ACC112 (cell line): ENCODE results near the gene TRNP1.

Experiments used
- H2AFZ ChIP-seq: fragments of 200-600 bp; sonication (generic); one replicate; pipeline ENCODE4 v1.6.0; 2017; ENCODE audit warnings: antibody characterized with exemption, low read length; ENCODE audit not compliant: unreplicated experiment
- H3K27ac ChIP-seq: fragments of 200-600 bp; sonication (generic); 2 replicates; pipeline ENCODE4 v1.5.1; 2014; ENCODE audit warnings: low read depth, mild to moderate bottlenecking, antibody characterized with exemption, low read length, moderate library complexity
- H3K27me3 ChIP-seq: fragments of 200-600 bp; sonication (generic); 2 replicates; pipeline ENCODE4 v1.6.1; 2014; ENCODE audit warnings: mild to moderate bottlenecking, antibody characterized with exemption, low read length, moderate library complexity, mixed read lengths; ENCODE audit not compliant: insufficient read depth
- H3K36me3 ChIP-seq: fragments of 200-600 bp; sonication (generic); 2 replicates; pipeline ENCODE4 v1.6.1; 2016; ENCODE audit warnings: mild to moderate bottlenecking, antibody characterized with exemption, low read length, moderate library complexity, mixed read lengths; ENCODE audit not compliant: insufficient read depth
- H3K4me1 ChIP-seq: fragments of 200-600 bp; sonication (generic); one replicate; pipeline ENCODE4 v1.6.1; 2016; ENCODE audit warnings: low read length, mixed read lengths; ENCODE audit not compliant: insufficient read depth, unreplicated experiment, control insufficient read depth
- H3K4me3 ChIP-seq: fragments of 200-600 bp; sonication (generic); 2 replicates; pipeline ENCODE4 v1.5.1; 2014; ENCODE audit warnings: mild to moderate bottlenecking, low read depth, low read length
- H3K79me2 ChIP-seq: fragments of 200-600 bp; sonication (generic); one replicate; pipeline ENCODE4 v1.6.0; 2016; ENCODE audit warnings: low read length; ENCODE audit not compliant: control insufficient read depth, unreplicated experiment, insufficient read depth

Gene TRNP1

DNA sequence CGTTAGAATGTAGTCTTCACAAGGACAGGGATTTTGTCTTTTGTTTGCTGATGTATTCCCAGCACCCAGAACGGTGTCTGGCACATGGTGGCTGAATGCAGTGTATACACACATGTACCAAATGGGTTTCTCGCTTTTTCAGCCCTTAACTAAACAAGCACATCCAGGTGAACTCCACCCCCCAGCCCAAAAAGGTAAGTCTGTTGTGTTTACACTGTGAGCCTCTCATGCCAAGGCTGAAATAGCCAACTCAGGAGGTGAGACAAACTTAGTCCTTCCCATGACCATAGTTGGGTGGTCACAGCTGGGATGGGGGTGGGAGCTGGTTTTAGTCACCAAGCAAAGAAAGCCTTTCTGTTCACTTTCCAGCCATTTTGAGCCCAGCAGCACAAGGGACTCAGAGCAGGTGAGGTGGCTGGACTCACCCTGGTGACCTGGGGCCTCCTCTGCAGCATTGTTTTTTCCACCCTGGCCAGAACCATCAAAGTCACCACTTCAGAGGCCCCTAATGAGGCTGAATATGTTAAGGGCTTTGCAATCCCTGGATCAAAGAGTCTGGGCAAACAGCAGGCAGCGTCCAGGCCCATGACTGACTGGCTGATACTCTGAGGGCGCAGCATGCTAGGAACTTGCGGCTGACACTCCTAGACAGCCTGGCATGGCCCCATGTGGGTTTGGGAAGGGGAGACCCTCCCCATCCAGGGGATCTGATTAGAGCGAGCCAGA, 10.4 kb downstream of the TRNP1 start:
- Histone ChIP-seq H3K27me3 (no peaks in the 10 kb centered on the region), H3K79me2 (no peaks in the 10 kb centered on the region), H3K4me3 (no peak overlapping the region), H3K36me3 (no peaks in the 10 kb centered on the region), H3K4me1 (peaks cover 27% of the 10 kb centered on the region), H3K27ac (no peak overlapping the region), H2AFZ (no peak overlapping the region)

DNA sequence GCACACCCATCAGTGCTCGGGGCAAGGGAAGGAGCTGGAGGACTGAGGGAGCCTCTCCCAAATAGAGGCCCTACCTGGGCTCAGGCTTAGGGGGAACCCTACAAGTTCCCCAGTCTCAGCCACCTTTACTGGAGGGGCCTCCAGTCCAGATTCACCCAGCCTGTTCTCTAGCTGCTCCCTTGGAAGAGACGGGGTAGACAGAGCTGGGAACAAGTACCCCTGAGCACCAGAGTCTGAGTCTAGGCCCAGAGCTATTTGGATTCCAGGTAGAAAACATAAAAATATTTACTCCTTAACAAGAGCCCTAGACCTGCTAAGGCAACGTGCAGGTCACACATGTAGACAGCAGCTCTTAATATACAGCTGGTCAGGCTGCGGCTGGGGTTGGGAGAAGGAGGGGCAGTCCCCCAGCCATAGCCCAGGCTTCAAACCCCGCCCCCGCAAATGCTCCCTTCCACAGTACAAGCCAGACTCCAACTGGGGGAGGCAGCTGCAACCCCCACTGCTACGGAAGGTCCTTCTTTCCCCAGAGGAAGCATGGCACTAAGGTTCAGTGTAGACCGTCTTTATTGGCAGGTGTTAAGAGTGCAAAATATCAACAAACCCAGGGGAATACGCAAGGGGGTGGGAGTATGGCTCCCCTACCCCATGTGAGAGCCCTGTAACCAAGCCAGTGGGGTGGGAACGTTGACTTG, 11.1 kb downstream of the TRNP1 start:
- H3K36me3 ChIP-seq: no peaks in the 10 kb centered on the region
- no peak overlapping the region for H3K27ac ChIP-seq
- no peak overlapping the region for H3K4me3 ChIP-seq
- H2AFZ ChIP-seq: no peak overlapping the region
- H3K4me1 ChIP-seq: peaks cover 25% of the 10 kb centered on the region
- peaks cover under 1% of the 10 kb centered on the region for H3K79me2 ChIP-seq
- no peaks in the 10 kb centered on the region for H3K27me3 ChIP-seq

DNA sequence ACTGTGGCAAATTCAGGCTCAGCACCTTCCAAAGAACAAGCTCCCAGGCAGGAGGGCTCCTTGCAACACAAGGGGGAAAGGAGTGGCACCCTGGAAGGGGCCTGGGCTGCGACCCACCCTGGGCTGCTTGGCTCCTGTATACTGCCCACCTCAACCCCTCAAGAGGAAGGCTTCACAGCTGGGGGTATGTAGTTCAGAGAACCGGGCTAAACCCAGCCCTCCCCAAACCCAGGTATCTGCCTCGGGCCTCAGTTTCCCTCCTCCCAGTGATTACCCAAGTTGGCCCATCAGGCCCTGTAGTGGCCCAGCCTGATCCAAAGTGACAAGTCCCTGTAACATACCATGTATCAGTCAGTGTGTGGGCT, 11.7 kb downstream of the TRNP1 start:
- Histone ChIP-seq H3K27ac (no peak overlapping the region), H3K27me3 (no peaks in the 10 kb centered on the region), H2AFZ (no peak overlapping the region), H3K36me3 (no peaks in the 10 kb centered on the region), H3K4me3 (no peak overlapping the region), H3K79me2 (peaks cover 6% of the 10 kb centered on the region), H3K4me1 (peaks cover 25% of the 10 kb centered on the region)

DNA sequence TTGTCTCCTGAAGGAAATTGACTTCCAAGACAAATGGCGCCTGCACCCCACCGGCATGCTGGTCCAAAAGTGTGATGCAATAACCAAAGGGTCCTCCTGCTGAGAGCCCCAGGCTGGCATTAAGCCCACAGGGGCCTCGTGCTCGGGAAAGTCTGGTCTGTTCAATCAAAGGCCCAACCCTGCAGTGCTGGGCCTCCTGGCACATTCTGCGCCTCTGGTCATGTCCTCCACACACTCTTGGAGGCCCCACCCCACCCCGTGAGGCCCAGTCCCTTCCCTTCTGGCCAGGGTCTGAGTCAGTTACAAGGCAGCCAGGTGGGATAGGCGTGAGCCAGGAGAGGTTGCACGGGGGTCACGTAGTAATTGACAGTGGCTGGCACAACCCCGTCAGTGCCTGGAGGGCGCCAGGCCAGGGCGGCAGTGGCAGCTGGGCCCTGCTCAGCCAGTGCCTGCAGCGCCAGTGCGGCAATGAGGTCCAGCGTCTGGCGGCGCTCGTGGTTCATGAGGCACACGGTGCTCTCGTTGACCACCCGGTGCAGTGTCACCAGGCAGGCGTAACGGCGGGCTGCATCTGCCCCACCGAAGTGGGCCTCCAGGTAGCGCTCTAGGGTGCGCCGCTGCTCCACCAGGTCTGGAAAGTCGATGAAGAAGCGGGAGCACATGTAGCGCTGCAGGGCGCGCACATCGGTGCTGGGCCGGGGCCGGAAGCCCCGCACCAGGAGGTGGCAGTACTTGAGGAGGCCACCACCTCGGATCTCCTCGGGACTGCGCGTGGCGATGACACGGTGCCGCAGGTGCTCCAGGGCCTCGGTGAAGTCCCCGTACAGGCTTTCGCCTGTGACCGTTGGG, 12.4 kb downstream of the TRNP1 start:
- Histone ChIP-seq H3K79me2 (peaks cover 8% of the 10 kb centered on the region), H3K4me3 (no peak overlapping the region), H3K36me3 (no peaks in the 10 kb centered on the region), H3K4me1 (peaks cover 25% of the 10 kb centered on the region), H3K27ac (no peak overlapping the region), H3K27me3 (no peaks in the 10 kb centered on the region), H2AFZ (no peak overlapping the region)

DNA sequence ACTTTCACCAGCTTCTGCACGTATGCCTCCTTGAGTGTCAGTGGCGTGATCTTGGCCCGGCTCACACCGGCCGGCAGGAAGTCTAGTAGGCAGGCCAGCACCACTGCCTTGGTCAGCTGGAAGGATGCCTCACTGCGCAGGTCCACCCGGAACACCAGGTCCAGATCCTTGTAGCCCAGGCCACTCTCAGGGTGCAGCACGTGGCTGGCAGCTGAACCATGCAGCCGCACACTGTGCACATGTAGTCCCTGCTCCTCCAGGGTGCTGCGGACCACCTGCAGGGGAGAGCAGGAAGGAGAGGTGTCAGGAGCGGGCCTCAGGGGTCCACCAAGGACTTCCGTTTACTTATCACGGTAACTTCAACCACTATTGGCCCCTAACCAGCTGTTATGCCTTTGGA, 13.2 kb downstream of the TRNP1 start:
- Histone ChIP-seq H2AFZ (no peak overlapping the region), H3K27me3 (no peaks in the 10 kb centered on the region), H3K4me3 (no peak overlapping the region), H3K36me3 (no peaks in the 10 kb centered on the region), H3K27ac (no peak overlapping the region), H3K79me2 (peaks cover 8% of the 10 kb centered on the region), H3K4me1 (peaks cover 25% of the 10 kb centered on the region)

DNA sequence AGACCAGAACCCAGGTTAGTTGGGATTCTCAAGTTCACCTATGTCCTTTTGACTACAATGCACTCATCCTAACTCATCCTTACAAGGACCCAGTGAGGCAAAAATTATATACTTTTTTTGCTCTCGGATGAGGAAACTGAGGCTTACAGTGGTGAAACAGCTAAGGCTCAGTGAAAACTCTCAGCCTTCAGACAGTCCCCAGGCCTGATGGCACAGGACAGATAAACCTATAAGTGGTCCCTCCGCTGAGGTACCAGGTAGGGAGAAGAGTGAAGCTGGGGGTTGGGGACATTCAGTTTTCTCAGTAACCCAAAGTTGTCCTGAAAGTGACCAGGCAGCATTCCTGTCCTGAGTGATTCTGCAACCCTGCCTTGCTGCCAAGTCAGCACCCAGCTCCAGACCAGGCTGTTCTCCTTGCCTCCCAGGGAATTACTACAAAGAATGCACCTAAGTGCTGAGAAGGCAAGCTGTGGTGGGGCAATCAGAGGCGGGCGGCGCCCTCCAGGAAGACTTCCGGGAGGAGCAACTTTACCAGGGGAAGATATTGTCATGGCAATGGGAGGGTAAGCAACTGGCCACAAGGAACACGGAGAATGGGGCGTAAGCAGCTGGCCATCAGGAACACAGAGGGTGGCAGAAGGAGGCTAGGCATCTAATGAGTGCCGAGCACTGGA, 14.6 kb downstream of the TRNP1 start:
- Histone ChIP-seq H3K4me1 (peaks cover 25% of the 10 kb centered on the region), H3K4me3 (no peak overlapping the region), H3K27me3 (no peaks in the 10 kb centered on the region), H2AFZ (no peak overlapping the region), H3K79me2 (peaks cover 8% of the 10 kb centered on the region), H3K36me3 (no peaks in the 10 kb centered on the region), H3K27ac (no peak overlapping the region)

DNA sequence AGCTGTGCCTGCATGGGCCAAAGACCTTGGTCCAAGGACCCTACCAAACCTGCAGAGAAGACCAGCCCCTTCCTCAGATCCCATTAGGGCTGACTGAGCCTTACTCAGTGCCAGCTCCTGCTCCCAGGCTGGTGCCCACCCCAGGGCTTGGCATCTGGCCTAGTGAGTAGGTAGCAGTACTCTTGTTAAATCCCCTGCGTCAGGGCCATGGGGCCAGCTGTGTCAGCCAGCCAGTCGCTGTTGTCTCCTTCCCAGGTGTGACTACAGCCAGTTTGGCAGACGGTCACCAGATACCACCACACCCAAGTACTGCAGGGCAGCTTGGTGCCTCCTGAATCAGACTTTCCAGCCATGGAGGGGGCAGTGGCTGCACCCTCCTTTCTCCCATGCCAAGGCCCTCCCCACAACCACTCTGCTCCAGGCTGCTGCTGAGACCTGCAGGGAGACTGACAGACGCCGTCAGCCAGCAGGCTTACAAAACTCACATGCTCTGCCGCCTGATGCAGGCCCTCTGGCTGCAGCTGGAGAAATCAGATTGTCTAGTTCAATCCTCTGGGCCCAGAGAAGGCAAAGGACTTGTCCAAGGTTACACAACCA, 16.2 kb downstream of the TRNP1 start:
- no peak overlapping the region for H3K4me3 ChIP-seq
- H3K27me3 ChIP-seq: no peaks in the 10 kb centered on the region
- no peak overlapping the region for H3K27ac ChIP-seq
- no peaks in the 10 kb centered on the region for H3K36me3 ChIP-seq
- H3K79me2 ChIP-seq: peaks cover 8% of the 10 kb centered on the region
- H2AFZ ChIP-seq: no peak overlapping the region
- peaks cover 25% of the 10 kb centered on the region for H3K4me1 ChIP-seq

DNA sequence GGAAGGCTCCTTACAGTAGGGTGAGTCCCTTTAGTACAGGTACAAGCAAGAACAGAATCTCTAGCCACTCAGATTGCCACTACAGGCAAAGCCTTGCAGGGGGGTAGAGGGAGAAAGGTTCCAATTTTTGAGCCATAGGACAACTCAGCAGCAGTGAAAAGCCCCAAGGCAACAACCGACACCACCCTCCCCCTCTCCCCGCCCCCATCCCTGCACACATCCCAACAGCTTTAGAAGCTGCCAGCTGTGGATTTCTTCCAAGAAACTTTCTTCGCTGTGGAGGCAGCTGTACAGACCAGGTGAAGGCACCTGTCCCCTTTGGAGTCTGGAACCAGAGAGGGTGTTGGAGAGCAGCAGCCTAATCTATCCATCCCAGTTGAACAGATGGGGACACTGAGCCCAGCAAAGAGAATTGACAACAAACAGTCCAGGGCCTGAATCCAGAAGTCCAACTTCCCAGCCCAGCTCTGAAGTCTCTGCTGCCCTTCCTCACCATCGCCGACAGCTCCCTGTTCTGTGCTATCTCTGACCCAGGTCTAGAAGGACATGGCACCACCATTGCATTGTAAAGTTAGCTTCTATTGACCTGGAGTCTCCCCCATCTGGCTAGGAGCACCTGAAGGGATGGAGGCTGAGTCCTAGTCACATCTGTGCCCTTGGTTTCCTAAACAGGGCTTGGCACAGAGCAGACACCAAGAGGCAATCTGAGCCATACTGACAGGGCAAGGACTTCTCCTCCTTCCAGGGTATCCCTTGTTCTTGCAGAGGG, 16.9 kb downstream of the TRNP1 start:
- Histone ChIP-seq H3K4me1 (peaks cover 25% of the 10 kb centered on the region), H2AFZ (no peak overlapping the region), H3K4me3 (peak overlapping the region; percentile 31), H3K79me2 (peaks cover 8% of the 10 kb centered on the region), H3K27ac (no peak overlapping the region), H3K27me3 (no peaks in the 10 kb centered on the region), H3K36me3 (no peaks in the 10 kb centered on the region)

DNA sequence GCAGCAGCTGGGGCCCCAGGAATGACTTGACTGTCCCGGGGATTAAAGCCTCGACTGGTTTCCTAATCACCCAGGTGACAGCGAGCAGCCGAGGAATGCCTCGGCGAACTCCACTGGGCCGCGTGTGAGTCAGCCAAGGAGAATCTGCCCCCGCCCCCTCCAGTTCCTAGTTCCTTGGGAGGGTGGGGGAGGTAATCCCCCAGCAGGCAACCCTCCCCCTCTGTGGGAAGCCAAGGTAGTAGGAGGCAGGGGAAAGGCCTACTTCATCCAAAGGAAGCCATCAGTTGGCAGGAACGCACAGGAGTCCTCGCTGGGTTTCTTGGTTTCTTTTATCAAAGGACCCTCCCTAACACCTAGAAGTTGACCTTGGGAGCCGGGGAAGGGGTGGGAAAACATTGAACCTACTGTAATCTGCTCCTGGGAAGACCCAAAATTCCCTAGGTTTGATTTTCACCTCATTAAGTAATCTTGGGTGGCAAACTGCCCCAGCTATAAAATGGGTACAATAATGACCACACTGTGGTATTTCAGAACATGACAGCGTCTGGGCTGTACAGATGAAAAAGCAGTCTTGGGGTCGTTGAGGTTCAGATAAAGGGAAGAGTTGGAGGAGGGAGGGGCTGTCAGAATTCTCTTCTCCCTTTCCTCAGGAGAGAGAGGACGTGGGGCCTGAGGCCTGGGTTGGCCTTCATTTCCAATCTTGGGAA, 17.7 kb downstream of the TRNP1 start:
- peaks cover 25% of the 10 kb centered on the region for H3K4me1 ChIP-seq
- no peak overlapping the region for H2AFZ ChIP-seq
- H3K36me3 ChIP-seq: no peaks in the 10 kb centered on the region
- H3K27ac ChIP-seq: peak overlapping the region; percentile 8
- peaks cover 8% of the 10 kb centered on the region for H3K79me2 ChIP-seq
- H3K4me3 ChIP-seq: peak overlapping the region; percentile 72
- H3K27me3 ChIP-seq: no peaks in the 10 kb centered on the region
